Dendritic cell treated with granulocyte-macrophage colony-stimulating factor and Interleukin-4, amounts not matched to agents 40 ng/mL and 50 ng/mL, for 4 days (primary cell): ENCODE measurements around the gene SLC12A7.
A peak's percentile ranks its signal among the peaks of the same experiment; 100 is the strongest.

ENCODE experiments used
- H3K27ac Mint-ChIP-seq: one replicate; pipeline ENCODE4 v1.8.0; 2022; ENCODE audit warnings: mild to moderate bottlenecking, mixed read lengths
- H3K27me3 Mint-ChIP-seq: one replicate; pipeline ENCODE4 v1.8.0; 2022; ENCODE audit warnings: mild to moderate bottlenecking, mixed read lengths
- H3K36me3 Mint-ChIP-seq: one replicate; pipeline ENCODE4 v1.8.0; 2022; ENCODE audit warnings: low read depth, mixed read lengths
- H3K4me1 Mint-ChIP-seq: one replicate; pipeline ENCODE4 v1.8.0; 2022; ENCODE audit warnings: low read depth, mixed read lengths
- H3K4me3 Mint-ChIP-seq: one replicate; pipeline ENCODE4 v1.8.0; 2022; ENCODE audit warnings: mild to moderate bottlenecking, moderate library complexity, mixed read lengths
- H3K9me3 Mint-ChIP-seq: one replicate; pipeline ENCODE4 v1.8.0; 2022; ENCODE audit warnings: mixed read lengths
- intact Hi-C: fragments of 100-400 bp; cut with micrococcal nuclease; formaldehyde crosslinking; loops from one replicate; pipeline ENCODE4 v1.15.0; 2022

SLC12A7 gene

DNA sequence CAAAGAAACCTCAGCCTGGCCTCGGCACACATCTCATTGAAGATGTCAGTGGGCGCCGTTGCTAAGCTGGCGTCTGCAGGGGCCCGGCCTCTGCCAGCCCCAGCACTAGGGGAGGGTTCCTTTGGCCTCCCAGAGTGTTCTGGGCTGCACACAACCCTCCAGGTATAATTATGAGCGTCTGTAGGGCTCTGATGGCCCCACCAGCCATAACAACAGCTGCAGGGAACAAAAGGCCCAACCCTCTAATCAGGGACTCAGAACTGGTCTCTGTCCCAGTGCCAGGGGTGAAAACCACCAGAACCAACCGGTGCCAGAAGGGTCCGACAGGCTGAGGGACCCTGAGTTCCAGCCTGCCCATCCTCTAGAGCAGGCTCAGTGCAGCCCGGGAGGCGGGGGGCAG is 39.5 kb upstream of the SLC12A7 start:
- no peak overlapping the region for H3K27ac Mint-ChIP-seq
- no peaks in the 10 kb centered on the region for H3K9me3 Mint-ChIP-seq
- peaks cover 40% of the 10 kb centered on the region for H3K27me3 Mint-ChIP-seq
- intact Hi-C loops, result no loop called here
- no peak overlapping the region for H3K4me3 Mint-ChIP-seq
- no peaks in the 10 kb centered on the region for H3K36me3 Mint-ChIP-seq
- no peaks in the 10 kb centered on the region for H3K4me1 Mint-ChIP-seq

DNA sequence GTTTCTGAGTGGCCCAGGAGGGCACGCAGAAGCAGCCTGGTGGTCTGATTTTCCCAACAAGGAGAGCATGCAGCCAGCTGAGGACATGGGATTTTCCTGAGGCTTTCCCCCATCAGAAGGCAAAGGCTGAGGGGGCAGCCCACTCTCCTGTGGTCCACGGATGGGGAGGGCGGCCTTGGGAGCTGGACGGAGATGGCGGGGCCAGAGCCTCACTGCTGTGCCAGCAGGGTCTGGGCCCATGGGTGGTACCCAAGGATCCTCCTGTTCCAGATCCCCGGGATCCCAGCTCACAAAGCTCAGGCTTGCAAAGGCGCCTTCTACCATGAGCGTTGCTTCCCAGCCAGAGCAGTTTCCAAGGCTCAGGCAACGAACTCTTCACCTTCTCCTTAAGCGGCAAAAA is 39.0 kb upstream of the SLC12A7 start:
- Mint-ChIP-seq H3K27ac (no peak overlapping the region), H3K27me3 (peaks cover 35% of the 10 kb centered on the region), H3K4me1 (no peaks in the 10 kb centered on the region), H3K4me3 (no peak overlapping the region), H3K9me3 (no peaks in the 10 kb centered on the region), H3K36me3 (no peaks in the 10 kb centered on the region)
- intact Hi-C loops, result no loop called here

DNA sequence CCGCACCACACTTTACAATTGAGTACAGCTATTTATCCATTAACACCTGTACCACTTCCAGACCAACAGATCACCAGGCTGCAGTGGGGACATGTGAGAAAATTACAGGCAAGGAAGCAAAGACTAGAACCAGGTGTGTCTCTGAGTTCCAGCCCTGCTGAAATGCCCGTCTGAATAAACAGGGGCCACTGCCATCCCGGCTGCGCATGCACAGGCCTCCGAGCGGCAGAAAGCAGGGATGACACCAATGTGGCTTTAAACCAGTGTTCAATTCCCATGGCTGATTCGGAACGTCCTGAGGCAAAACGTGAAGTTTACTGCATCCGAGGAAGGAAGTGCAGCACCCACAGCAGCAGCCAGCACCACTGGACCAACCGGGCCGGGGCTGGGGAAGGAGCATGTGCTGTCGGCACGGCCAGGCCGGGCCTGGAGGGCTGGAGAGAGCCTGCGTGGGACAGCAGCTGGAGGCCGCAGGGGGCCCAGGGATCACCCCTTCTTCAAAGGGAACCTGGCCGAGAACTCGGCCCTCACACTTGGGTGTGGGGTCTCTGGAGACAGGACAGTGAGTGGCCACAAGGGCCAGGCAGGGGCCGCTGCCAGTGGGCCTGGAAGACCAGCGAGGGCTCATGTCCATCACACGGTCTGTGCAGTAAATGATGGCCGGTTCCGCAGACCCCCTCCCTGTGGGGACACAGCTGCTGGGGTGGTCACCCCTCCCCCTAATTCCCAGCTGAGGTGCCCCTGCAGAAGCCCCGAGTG is 33.0 kb upstream of the SLC12A7 start:
- peaks cover 23% of the 10 kb centered on the region for H3K27me3 Mint-ChIP-seq
- no peak overlapping the region for H3K27ac Mint-ChIP-seq
- H3K4me1 Mint-ChIP-seq, result peaks cover 7% of the 10 kb centered on the region
- H3K4me3 Mint-ChIP-seq, result no peak overlapping the region
- intact Hi-C loops, result no loop called here
- H3K36me3 Mint-ChIP-seq, result no peaks in the 10 kb centered on the region
- H3K9me3 Mint-ChIP-seq, result no peaks in the 10 kb centered on the region

DNA sequence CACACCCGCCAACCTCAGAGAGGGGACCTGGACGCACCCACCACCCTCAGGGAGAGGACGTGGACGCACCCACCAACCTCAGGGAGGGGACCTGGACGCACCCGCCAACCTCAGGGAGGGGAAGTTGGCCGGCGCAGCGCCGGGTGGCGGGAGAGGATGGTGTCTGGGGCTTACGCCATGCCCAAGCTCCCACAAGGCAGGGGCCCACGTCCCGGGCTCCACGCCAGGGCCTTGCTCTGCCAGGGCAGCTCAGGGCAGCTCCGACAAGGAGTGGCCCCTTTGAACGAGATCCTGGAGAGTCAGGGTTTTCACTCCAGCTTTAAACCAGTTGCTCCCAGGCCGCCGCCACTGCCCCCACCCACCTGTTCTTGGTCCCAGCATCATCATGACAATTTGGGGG is 32.2 kb upstream of the SLC12A7 start:
- intact Hi-C loops, result no loop called here
- Mint-ChIP-seq H3K27me3 (peaks cover 23% of the 10 kb centered on the region), H3K4me1 (peaks cover 7% of the 10 kb centered on the region), H3K36me3 (no peaks in the 10 kb centered on the region), H3K9me3 (no peaks in the 10 kb centered on the region), H3K27ac (no peak overlapping the region), H3K4me3 (no peak overlapping the region)

DNA sequence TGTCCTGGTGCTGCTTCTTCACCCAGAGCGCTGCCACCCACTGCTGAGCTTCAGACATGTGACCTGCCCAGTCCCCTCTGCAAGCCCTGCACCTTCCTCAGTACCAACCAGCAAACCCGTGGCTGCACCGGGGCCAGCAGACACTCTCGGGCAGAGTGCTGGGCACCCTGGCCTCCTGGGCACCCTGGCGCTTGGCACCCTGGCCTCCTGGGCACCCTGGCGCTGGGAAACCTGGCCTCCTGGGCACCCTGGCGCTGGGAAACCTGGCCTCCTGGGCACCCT is 31.7 kb upstream of the SLC12A7 start:
- Mint-ChIP-seq H3K27ac (no peak overlapping the region), H3K9me3 (no peaks in the 10 kb centered on the region), H3K36me3 (no peaks in the 10 kb centered on the region), H3K4me3 (no peak overlapping the region), H3K27me3 (peaks cover 23% of the 10 kb centered on the region), H3K4me1 (peaks cover 7% of the 10 kb centered on the region)
- intact Hi-C loops, result no loop called here

DNA sequence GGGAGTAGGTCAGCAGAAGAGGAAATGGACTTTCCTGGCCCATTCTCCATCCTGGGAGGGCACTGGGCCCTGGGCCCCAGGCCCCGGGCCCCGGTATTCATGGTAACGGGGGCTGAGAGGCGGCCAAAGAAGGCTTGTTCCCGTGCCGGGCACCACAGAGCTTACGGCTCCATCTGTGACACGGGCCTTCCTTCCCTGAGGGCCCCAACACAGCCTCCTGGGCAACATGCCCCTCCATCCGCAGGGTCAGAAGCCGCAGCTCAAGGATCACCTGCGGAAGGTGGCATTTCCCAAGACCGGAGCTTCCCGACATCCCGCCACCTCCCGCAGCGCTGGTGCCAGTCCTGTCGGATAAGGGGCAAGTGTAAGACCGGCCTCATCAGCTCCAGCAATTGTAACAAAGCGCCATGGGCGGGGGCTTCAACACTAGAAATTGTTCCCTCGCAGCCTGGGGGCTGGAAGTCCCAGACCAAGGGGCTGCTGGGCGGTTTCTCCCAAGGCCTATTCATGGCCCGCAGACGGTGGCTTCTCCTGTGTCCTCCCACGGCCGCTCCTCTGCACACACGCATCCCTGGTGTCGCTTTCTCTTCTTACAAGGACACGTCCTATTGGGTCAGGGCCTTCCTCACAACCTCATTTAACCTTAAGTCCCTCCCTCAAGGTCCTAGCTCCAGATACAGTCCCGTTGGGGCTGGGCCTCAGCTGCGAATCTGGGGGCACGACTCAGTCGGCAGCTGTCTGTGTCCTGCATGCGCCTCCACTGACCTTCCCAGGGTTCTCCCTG is 31.2 kb upstream of the SLC12A7 start:
- Mint-ChIP-seq H3K4me3 (no peak overlapping the region), H3K9me3 (no peaks in the 10 kb centered on the region), H3K27me3 (peaks cover 23% of the 10 kb centered on the region), H3K4me1 (peaks cover 7% of the 10 kb centered on the region), H3K36me3 (no peaks in the 10 kb centered on the region), H3K27ac (peak overlapping the region; percentile 10)
- intact Hi-C loops, result no loop called here

DNA sequence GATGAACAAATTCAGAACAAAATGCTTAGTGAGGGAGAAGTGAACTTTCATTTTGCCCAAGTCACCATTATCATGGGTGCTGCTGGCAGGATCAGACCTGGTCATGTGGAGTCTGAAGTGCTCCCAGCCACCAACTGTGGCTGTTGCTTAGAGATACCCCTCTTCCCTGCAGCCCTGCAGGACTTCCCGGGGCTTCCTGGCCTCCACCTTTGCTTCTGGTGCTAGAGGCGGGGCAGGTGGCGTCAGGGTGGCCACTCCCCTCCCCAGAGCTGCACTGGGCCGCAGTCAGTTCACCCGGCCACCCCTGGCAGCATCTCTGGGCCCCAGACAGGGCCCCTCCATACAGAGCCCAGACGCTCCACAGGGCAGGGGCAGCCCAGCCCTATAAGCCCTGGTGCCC is 30.0 kb upstream of the SLC12A7 start:
- H3K27me3 Mint-ChIP-seq, result peaks cover 27% of the 10 kb centered on the region

DNA sequence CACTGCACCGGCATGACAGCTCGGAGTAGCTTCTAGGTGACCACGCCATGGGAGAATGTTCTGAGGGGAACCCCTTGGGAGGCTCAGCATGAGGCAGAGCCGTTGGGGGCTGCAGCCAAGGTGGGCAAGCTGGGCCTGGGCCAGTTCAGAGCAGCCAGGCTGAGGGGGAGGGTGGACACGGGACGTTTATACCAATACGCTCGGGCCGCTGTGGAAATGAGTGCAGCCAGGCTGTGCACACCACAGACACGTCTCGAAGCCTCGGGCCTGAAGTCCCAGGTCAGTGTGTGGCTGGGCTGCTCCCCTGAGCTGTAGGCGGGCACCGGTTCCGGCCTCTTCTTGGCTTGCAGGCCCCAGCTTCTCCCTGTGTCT is 28.9 kb upstream of the SLC12A7 start:
- no peak overlapping the region for H3K27ac Mint-ChIP-seq

More for the DNA sequence above, 30.0 kb upstream of the SLC12A7 start:
- H3K27ac Mint-ChIP-seq, result no peak overlapping the region
- no peaks in the 10 kb centered on the region for H3K9me3 Mint-ChIP-seq
- intact Hi-C loops, result no loop called here
- no peak overlapping the region for H3K4me3 Mint-ChIP-seq
- H3K36me3 Mint-ChIP-seq, result no peaks in the 10 kb centered on the region
- H3K4me1 Mint-ChIP-seq, result peaks cover 17% of the 10 kb centered on the region

DNA sequence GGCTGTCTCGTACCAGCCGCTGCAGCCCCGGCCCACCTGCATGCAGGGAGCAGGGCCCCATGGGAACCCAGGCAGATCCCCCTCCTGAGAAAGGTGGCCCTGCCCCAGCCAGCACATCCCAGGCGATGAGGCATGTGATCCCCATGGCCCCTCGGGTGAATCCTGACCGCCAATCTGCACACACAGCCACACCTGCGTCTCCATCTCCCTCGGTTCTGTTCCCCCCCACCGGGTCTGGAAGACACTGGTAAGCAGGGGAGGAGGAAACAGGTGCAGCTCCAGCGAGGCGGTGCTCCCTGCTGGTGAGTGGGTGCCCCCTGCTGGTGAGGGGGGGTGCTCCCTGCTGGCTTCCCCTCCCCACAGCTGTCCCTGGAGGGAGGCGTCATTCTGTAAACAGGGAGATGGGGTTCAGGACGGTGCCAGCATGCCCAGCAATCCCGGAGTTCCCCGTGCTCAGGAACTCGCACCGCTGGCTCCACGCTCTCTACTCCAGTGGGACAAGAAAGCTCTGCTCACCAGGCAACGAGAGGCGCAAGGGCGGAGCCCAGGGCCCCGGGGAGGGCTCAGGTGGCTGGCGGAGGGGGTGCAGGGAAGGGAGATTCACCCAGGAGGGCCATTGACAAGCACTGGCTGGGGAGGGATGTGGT is 28.4 kb upstream of the SLC12A7 start:
- Mint-ChIP-seq H3K9me3 (no peaks in the 10 kb centered on the region), H3K27ac (peak overlapping the region; percentile 42), H3K36me3 (no peaks in the 10 kb centered on the region), H3K4me1 (peaks cover 31% of the 10 kb centered on the region), H3K4me3 (no peak overlapping the region), H3K27me3 (peaks cover 35% of the 10 kb centered on the region)
- intact Hi-C loops, result loop anchor here (1.0 kb wide), 1 partner anchor 217 kb away; no protein-coding TSS in a partner anchor

More for the DNA sequence above, 28.9 kb upstream of the SLC12A7 start:
- peaks cover 35% of the 10 kb centered on the region for H3K27me3 Mint-ChIP-seq
- no peaks in the 10 kb centered on the region for H3K9me3 Mint-ChIP-seq
- intact Hi-C loops, result loop anchor here (1.0 kb wide), 1 partner anchor 218 kb away; no protein-coding TSS in a partner anchor
- no peaks in the 10 kb centered on the region for H3K36me3 Mint-ChIP-seq
- no peak overlapping the region for H3K4me3 Mint-ChIP-seq
- peaks cover 28% of the 10 kb centered on the region for H3K4me1 Mint-ChIP-seq

DNA sequence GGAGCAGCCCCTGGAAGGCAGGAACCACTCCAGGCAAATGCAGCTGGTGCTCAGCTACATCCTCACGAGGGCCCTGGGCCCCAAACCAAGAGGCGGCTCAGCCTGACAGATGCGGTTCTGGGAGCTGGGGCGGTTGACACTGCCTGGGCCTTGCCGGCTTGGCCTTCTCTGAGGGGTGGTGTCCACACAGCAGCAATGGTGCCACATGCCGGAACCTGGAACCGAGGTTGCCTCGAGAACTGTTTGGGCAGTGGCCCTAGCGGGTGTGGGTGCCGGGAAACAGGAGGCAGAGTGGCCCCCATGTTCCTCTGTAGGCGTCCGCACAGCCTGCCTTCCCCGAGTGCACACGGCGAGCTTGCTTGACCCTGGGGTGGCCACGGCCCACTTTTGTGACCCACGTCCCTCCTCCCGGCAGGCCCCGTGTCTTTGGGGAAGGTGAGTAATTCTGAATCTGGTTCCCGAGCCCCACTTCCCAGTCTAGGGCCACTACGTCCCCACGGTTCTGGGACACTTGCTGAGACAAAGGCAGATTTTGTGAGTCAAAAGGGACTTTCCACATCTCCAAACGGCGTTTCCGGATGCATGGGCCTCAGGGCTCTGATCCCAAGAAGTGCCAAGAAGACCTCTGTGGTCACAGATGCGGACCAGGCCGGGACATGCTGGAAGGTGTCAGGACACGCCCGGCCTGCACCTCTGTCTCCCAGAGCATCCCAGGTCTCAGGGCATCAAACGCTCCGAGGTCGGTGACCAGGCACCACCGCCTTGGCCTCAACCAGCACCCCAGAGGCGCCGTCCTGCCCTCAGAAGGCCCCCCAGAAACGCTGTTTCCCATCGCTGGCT is 27.7 kb upstream of the SLC12A7 start:
- Mint-ChIP-seq H3K36me3 (no peaks in the 10 kb centered on the region), H3K9me3 (no peaks in the 10 kb centered on the region), H3K4me3 (no peak overlapping the region), H3K27me3 (peaks cover 35% of the 10 kb centered on the region), H3K4me1 (peaks cover 39% of the 10 kb centered on the region), H3K27ac (peak overlapping the region; percentile 42)
- intact Hi-C loops, result loop anchor here (1.0 to 5.0 kb wide), 2 partner anchors 37 to 216 kb away; no protein-coding TSS in a partner anchor

DNA sequence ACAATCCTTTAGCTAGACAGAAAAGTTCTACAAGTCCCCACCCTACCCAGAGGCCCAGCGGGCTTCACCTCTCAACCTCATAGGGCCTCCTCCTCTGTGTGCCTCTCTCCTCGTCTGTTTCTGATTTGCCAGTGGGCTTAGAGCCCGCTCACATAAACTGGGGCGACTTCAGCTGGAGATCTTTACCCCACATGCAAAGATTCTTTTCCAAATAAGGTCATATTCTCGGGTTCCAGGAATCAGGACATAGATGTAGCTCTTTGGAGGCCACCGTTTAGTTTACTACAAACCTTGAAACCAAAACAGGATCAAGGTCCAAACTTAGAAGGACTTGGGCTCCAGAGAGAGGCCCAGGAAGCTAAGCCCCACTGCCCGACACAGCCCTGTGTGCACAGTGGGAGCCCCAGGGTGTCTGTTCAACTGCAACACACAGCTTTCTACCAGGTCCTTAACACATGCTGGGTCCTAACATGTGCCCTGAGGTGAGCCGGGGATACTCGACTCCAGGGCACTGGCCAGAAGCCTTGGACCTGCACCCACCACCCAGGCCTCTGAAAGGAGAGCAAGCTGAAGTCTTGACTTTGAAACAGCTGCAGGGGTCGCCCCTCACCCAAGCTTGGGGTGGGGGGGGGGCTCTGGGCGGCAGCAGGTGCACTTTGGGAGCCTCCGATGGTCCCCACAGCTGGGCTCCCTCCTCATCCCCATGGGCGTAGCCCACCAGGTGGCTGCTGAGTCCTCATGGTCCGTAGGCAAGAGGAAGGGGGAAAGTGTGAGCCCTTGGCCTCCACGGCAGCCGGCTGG is 26.8 kb upstream of the SLC12A7 start:
- intact Hi-C loops, result loop anchor here (1.0 to 5.0 kb wide), 2 partner anchors 36 to 148 kb away; no protein-coding TSS in a partner anchor
- Mint-ChIP-seq H3K4me1 (peaks cover 48% of the 10 kb centered on the region), H3K27ac (peak overlapping the region; percentile 79), H3K9me3 (no peaks in the 10 kb centered on the region), H3K27me3 (peaks cover 35% of the 10 kb centered on the region), H3K36me3 (no peaks in the 10 kb centered on the region), H3K4me3 (no peak overlapping the region)

DNA sequence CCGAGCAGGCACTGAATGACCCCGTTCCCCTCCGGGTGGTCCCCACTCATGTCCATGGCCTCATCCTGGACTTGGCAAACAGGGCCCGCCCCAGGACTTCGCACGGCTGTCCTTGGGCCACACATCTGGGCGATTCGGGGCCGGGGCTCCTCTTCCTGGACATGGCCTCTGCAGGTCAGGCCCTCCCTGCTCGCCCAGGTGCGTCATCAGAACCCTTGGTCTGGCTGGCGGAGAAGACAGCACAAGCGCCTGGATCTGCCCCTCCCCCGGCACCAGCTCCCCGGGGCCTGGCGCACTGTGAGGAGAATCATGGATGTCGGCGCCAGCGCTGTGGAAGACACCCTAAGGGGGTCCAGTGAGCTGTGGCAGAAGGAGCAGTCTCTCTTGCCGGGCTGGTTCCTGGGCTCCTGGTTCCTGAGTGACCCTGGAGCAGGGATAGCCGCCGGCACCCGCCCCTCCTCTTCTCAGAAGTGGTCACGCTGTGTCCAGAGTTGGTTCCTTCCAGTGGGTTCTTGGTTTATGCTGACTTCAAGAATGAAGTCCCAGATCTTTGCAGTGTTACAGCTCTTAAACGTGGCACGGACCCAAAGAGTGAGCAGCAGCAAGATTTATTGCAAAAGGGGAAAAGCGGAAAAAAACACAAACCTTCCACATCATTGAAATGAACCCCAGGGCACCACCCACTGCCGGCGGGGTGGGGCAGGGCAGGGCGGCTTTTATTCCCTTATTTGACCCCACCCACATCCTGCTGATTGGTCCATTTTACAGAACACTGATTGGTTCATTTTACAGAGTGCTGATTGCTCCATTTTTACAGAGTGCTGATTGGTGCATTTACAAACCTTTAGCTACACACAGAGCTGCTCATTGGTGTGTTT is 25.9 kb upstream of the SLC12A7 start:
- Mint-ChIP-seq H3K9me3 (no peaks in the 10 kb centered on the region), H3K4me3 (peak overlapping the region; percentile 47), H3K27ac (peak overlapping the region; percentile 79), H3K36me3 (no peaks in the 10 kb centered on the region), H3K4me1 (peaks cover 54% of the 10 kb centered on the region), H3K27me3 (peaks cover 35% of the 10 kb centered on the region)
- intact Hi-C loops, result loop anchor here (1.0 to 5.0 kb wide), 2 partner anchors 36 to 148 kb away; no protein-coding TSS in a partner anchor
